B cell (primary cell): ENCODE measurements around the gene CFL1. TPM values are rescaled to one million over a fixed set of nuclear protein-coding genes. Genes with fewer than 3 reads are reported as not detected.

Source experiments
- ATAC-seq: fragments of 200-7000 bp; cut with Tn5 transposase; one replicate; pipeline ENCODE4 v1.10.0; 2021; ENCODE audit warnings: low read depth, mild to moderate bottlenecking, moderate number of reproducible peaks, moderate library complexity
- CTCF ChIA-PET: fragments of 350-600 bp; sonication (Branson Sonifier 250); formaldehyde crosslinking; loops from one replicate; lab custom pipeline; 2021; ENCODE audit warnings: antibody characterized with exemption, inconsistent platforms; lab: Charles Lee
- POLR2A ChIA-PET: fragments of 350-600 bp; sonication (Branson Sonifier 250); formaldehyde crosslinking; loops from one replicate; lab custom pipeline; 2021; ENCODE audit warnings: antibody characterized with exemption; lab: Charles Lee
- DNase-seq: peaks from one replicate; pipeline ENCODE4 v3.0.0; 2013
- H2AFZ ChIP-seq: 2 replicates; pipeline ENCODE4 v1.6.1; 2012; ENCODE audit warnings: mild to moderate bottlenecking, low read depth, low read length; ENCODE audit not compliant: insufficient read depth, poor library complexity, severe bottlenecking
- H3K27ac ChIP-seq, 2 donors: 1 replicate in 1 of 2; 2 replicates in 1 of 2; pipeline ENCODE4 v1.5.1; 2012 to 2013; ENCODE audit warnings: low read length in 2 of 2, mild to moderate bottlenecking in 2 of 2, moderate library complexity in 1 of 2
- H3K27me3 ChIP-seq, 4 experiments: fragments of 200-600 bp in 1 of 4; sonication (generic) in 1 of 4; replicated peaks in 1 of 4; 1 replicate in 2 of 4; 2 replicates in 2 of 4; pipeline versions ENCODE4 v1.6.1 to v1.7.0; 2013 to 2016; ENCODE audit warnings: low read length in 3 of 4, mild to moderate bottlenecking in 2 of 4, mixed read lengths in 1 of 4, moderate library complexity in 1 of 4; ENCODE audit not compliant: insufficient read depth in 4 of 4, control insufficient read depth in 3 of 4; ENCODE audit errors: control extremely low read depth in 1 of 4
- H3K36me3 ChIP-seq, 2 experiments: replicated peaks in 1 of 2; 1 replicate in 1 of 2; 2 replicates in 1 of 2; pipeline versions ENCODE4 v1.6.1 to v1.7.1; 2013; ENCODE audit warnings: low read length in 1 of 2; ENCODE audit not compliant: insufficient read depth in 2 of 2, control insufficient read depth in 1 of 2; ENCODE audit errors: control extremely low read depth in 1 of 2, extremely low read depth in 1 of 2
- H3K4me1 ChIP-seq, 2 donors: fragments of 200-600 bp in 1 of 2; sonication (generic) in 1 of 2; 1 replicate in 1 of 2; 2 replicates in 1 of 2; pipeline versions ENCODE4 v1.5.1 to v1.6.1; 2013 to 2017; ENCODE audit warnings: low read length in 2 of 2; ENCODE audit not compliant: control insufficient read depth in 2 of 2, insufficient read depth in 2 of 2
- H3K4me2 ChIP-seq: replicated peaks from 2 replicates; pipeline ENCODE3; 2012; ENCODE audit warnings: mild to moderate bottlenecking, low read depth, low read length; ENCODE audit not compliant: poor library complexity, severe bottlenecking
- H3K4me3 ChIP-seq, 5 experiments: fragments of 200-600 bp in 1 of 5; sonication (generic) in 1 of 5; 1 replicate in 3 of 5; 2 replicates in 2 of 5; pipeline versions ENCODE4 v1.5.1 to v1.7.0; 2011 to 2016; ENCODE audit warnings: low read length in 4 of 5, mild to moderate bottlenecking in 4 of 5, low read depth in 2 of 5, control low read depth in 1 of 5, moderate library complexity in 1 of 5; ENCODE audit not compliant: insufficient read depth in 1 of 5; ENCODE audit errors: control extremely low read depth in 1 of 5, extremely low read depth in 1 of 5
- H3K79me2 ChIP-seq: fragments of 200-600 bp; sonication (generic); one replicate; pipeline ENCODE4 v1.6.0; 2016; ENCODE audit warnings: low read length; ENCODE audit not compliant: control insufficient read depth, insufficient read depth
- H3K9ac ChIP-seq: fragments of 200-600 bp; sonication (generic); 2 replicates; pipeline ENCODE4 v1.6.1; 2017; ENCODE audit warnings: mild to moderate bottlenecking, low read length, moderate library complexity
- H3K9me3 ChIP-seq, 3 donors: one replicate each; pipeline versions ENCODE4 v1.6.1 to v1.7.1; 2013; ENCODE audit warnings: low read length in 2 of 3; ENCODE audit not compliant: control insufficient read depth in 2 of 3, insufficient read depth in 1 of 3; ENCODE audit errors: control extremely low read depth in 1 of 3
- H4K20me1 ChIP-seq: 2 replicates; pipeline ENCODE4 v1.6.0; 2012; ENCODE audit warnings: mild to moderate bottlenecking, low read length; ENCODE audit not compliant: insufficient read depth, control insufficient read depth, poor library complexity, severe bottlenecking
- H3K27ac Mint-ChIP-seq: one replicate; pipeline ENCODE4 v1.8.0; 2021; ENCODE audit warnings: mixed read lengths
- H3K27me3 Mint-ChIP-seq: one replicate; pipeline ENCODE4 v1.8.0; 2021; ENCODE audit warnings: mixed read lengths
- H3K4me1 Mint-ChIP-seq: one replicate; pipeline ENCODE4 v1.8.0; 2021; ENCODE audit warnings: mixed read lengths
- H3K4me3 Mint-ChIP-seq: one replicate; pipeline ENCODE4 v1.8.0; 2021; ENCODE audit warnings: mixed read lengths
- H3K9me3 Mint-ChIP-seq: one replicate; pipeline ENCODE4 v1.8.0; 2022; ENCODE audit warnings: mixed read lengths; ENCODE audit not compliant: insufficient read depth
- EZH2 ChIP-seq: IDR thresholded peaks from 2 replicates; pipeline ENCODE4 v1.6.1; 2012; ENCODE audit warnings: borderline replicate concordance, low read depth, mild to moderate bottlenecking, moderate library complexity, low read length; ENCODE audit not compliant: insufficient read depth, poor library complexity, severe bottlenecking
- WGBS: methylation state at CpG from one replicate; pipeline ENCODE4 v1.1.5; 2013; ENCODE audit warnings: missing lambda C conversion rate; ENCODE audit not compliant: insufficient coverage; 5-methylcytosine and 5-hydroxymethylcytosine counted together
- intact Hi-C: fragments of 100-400 bp; cut with micrococcal nuclease; formaldehyde crosslinking; loops from one replicate; pipeline ENCODE4 v1.10.0; 2022
- polyA plus RNA-seq: library from polyadenylated mRNA; depleted of rRNA; stranded (reverse); fragments of >200 nt; gene quantifications from 2 replicates; pipeline ENCODE4 v1.2.3, GENCODE V29; 2012
- total RNA-seq, 2 donors: library from RNA; stranded (reverse); fragments of 120-200 nt in 1 of 2; gene quantifications; 1 replicate in 1 of 2; 2 replicates in 1 of 2; pipeline versions ENCODE4 v1.2.3 to v1.2.4, GENCODE V29; 2013 to 2022
- TF ChIP-seq, protein P1 (sequence below): fragments of 200-600 bp; IDR thresholded peaks from one replicate; pipeline ENCODE4 v1.8.0; 2022; ENCODE audit warnings: antibody characterized with exemption, mild to moderate bottlenecking

Gene CFL1
- total and polyA plus RNA-seq, 2 donors (not counting 1 experiment from before 2014, with no cell fraction given) = 455 to 990 TPM

- H3K9ac ChIP-seq = peak overlapping the region; percentile 79
- H3K27me3 Mint-ChIP-seq = no peaks in the 10 kb centered on the region
- TF ChIP-seq, protein P1, sequence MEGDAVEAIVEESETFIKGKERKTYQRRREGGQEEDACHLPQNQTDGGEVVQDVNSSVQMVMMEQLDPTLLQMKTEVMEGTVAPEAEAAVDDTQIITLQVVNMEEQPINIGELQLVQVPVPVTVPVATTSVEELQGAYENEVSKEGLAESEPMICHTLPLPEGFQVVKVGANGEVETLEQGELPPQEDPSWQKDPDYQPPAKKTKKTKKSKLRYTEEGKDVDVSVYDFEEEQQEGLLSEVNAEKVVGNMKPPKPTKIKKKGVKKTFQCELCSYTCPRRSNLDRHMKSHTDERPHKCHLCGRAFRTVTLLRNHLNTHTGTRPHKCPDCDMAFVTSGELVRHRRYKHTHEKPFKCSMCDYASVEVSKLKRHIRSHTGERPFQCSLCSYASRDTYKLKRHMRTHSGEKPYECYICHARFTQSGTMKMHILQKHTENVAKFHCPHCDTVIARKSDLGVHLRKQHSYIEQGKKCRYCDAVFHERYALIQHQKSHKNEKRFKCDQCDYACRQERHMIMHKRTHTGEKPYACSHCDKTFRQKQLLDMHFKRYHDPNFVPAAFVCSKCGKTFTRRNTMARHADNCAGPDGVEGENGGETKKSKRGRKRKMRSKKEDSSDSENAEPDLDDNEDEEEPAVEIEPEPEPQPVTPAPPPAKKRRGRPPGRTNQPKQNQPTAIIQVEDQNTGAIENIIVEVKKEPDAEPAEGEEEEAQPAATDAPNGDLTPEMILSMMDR = no peak
- TF ChIP-seq EZH2 = no peak
- H3K4me1 ChIP-seq = peaks cover 27 to 52% of the 10 kb centered on the region in 2 donors
- H3K4me3 Mint-ChIP-seq = peak overlapping the region; percentile 94
- intact Hi-C loops = loop anchor here (5.0 kb wide), 1 partner anchor 410 kb away; the partner anchor contains the start of gene RAB1B
- no peaks in the 10 kb centered on the region for H3K27me3 ChIP-seq
- H2AFZ ChIP-seq = peak overlapping the region; percentile 61
- CTCF ChIA-PET = interaction anchor here (1.0 to 8.6 kb wide), 3 partner anchors 31 to 77 kb away, joined by 3 to 244 read pairs (median 4); partner anchors contain the start of genes CCDC85B and FIBP
- H3K4me1 Mint-ChIP-seq = peaks cover 55% of the 10 kb centered on the region
- peak overlapping the region; percentile 83 to 98 (median 95) for H3K4me3 ChIP-seq
- POLR2A ChIA-PET = interaction anchor here (0.5 to 4.8 kb wide), 8 partner anchors 8 to 242 kb away, joined by 3 to 65 read pairs (median 4); partner anchors contain the start of genes CCDC85B, FIBP, PCNX3 and SNX32
- peaks cover 0 to 53% of the 10 kb centered on the region in 2 experiments for H3K36me3 ChIP-seq
- whole genome bisulfite sequencing = 2% methylated on average over 57 of the region's 57 CpGs
- H4K20me1 ChIP-seq = peaks cover 63% of the 10 kb centered on the region
- DNase-seq (peak; percentile 91), ATAC-seq (peak; percentile 34)
- peak overlapping the region; percentile 71 to 77 for H3K27ac ChIP-seq
- peaks cover 0 to under 1% (median 0%) of the 10 kb centered on the region in 3 donors for H3K9me3 ChIP-seq
- peaks cover 56% of the 10 kb centered on the region for H3K79me2 ChIP-seq
- no peaks in the 10 kb centered on the region for H3K9me3 Mint-ChIP-seq
- H3K27ac Mint-ChIP-seq = peak overlapping the region; percentile 95
- H3K4me2 ChIP-seq = peak overlapping the region; percentile 94
Measured at GRCh38 chr11:65856689-65857499, 1.1 kb downstream of the CFL1 start.
